Fibroblast of skin of scalp (primary cell): ENCODE measurements around the gene PNO1. TPM values are rescaled to one million over a fixed set of nuclear protein-coding genes. Genes with fewer than 3 reads are reported as not detected.
"Not testable (repeated sequence)": the region's sequence is repeated elsewhere in the genome, so short reads cannot be mapped to it uniquely, and the experiment has no call there.

Source experiments
- DNase-seq: peaks from one replicate; pipeline ENCODE4 v3.0.0-alpha.2; 2013
- polyA plus RNA-seq, 2 experiments: library from polyadenylated mRNA; unstranded; fragments of 120-200 nt; gene quantifications; one replicate each; pipeline ENCODE4 v1.2.1, GENCODE V29; 2013; ENCODE audit not compliant: insufficient read length in 2 of 2

PNO1 gene
- polyA plus RNA-seq (2013, experiment 1 of 2; ENCODE audit: insufficient read length) = 17.9 TPM
- 17.9 TPM for polyA plus RNA-seq (2013, experiment 2 of 2; ENCODE audit: insufficient read length)

GRCh38 chr2:68157402-68158133 lies at the start of gene PNO1:
Gene PNO1 (plus strand): TSS chr2:68157888. CDS start chr2:68157935, 47 bp downstream.
- peak; percentile 96 for DNase-seq

GRCh38 chr2:68108120-68108519 lies 49.6 kb upstream of the PNO1 start:
- no peak for DNase-seq

- no peak for DNase-seq
Measured at GRCh38 chr2:68110102-68110501, 47.6 kb upstream of the PNO1 start.

GRCh38 chr2:68115965-68116364 lies 41.7 kb upstream of the PNO1 start:
- DNase-seq = no peak

- not testable (repeated sequence) for DNase-seq
Measured at GRCh38 chr2:68117922-68118321, 39.8 kb upstream of the PNO1 start.

GRCh38 chr2:68118816-68119215 lies 38.9 kb upstream of the PNO1 start:
- DNase-seq = no peak

GRCh38 chr2:68119504-68119903 lies 38.2 kb upstream of the PNO1 start:
- no peak for DNase-seq

- DNase-seq = peak; percentile 82
Measured at GRCh38 chr2:68121873-68122679, 35.6 kb upstream of the PNO1 start.

- no peak for DNase-seq
Measured at GRCh38 chr2:68122680-68122964, 35.1 kb upstream of the PNO1 start.

- DNase-seq = no peak
Measured at GRCh38 chr2:68124321-68124720, 33.4 kb upstream of the PNO1 start.

- DNase-seq = no peak
Measured at GRCh38 chr2:68125821-68126220, 31.9 kb upstream of the PNO1 start.

GRCh38 chr2:68126561-68126960 lies 31.1 kb upstream of the PNO1 start:
- DNase-seq = no peak

GRCh38 chr2:68127358-68128242 lies 30.1 kb upstream of the PNO1 start:
- no peak for DNase-seq

GRCh38 chr2:68134120-68134519 lies 23.6 kb upstream of the PNO1 start:
- no peak for DNase-seq

- no peak for DNase-seq
Measured at GRCh38 chr2:68134554-68134953, 23.1 kb upstream of the PNO1 start.

GRCh38 chr2:68135448-68136320 lies 22.0 kb upstream of the PNO1 start:
- no peak for DNase-seq

- no peak for DNase-seq
Measured at GRCh38 chr2:68141875-68142274, 15.8 kb upstream of the PNO1 start.

- DNase-seq = peak; percentile 22
Measured at GRCh38 chr2:68151037-68151436, 6.7 kb upstream of the PNO1 start.

GRCh38 chr2:68152681-68153347 lies 4.9 kb upstream of the PNO1 start:
- no peak for DNase-seq

GRCh38 chr2:68155618-68156017 lies 2.1 kb upstream of the PNO1 start:
- DNase-seq = no peak

- no peak for DNase-seq
Measured at GRCh38 chr2:68156419-68156818, 1.3 kb upstream of the PNO1 start.
